ENCODE data around the gene SLC13A2. TPM values are rescaled to one million over a fixed set of nuclear protein-coding genes. Genes with fewer than 3 reads are reported as not detected.

The SLC13A2 gene
- total RNA-seq, 1 donor from 2014 or later, result not detected

DNA sequence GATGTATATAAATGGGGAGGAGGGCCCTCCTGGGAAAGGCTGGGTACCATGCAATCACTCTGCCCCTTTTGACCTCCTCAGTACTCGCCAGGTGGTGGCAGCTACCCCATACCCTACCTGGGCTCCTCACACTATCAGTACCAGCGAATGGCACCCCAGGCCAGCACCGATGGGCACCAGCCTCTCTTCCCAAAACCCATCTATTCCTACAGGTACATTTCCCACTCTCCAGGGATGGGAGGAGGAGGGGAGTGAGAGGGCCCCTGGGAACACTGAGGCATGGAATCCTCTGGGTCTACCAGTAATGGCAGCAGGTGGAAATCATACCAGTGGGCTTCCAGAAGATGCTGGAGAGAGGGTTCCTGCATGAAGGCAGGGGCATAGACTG is 55.6 kb downstream of the SLC13A2 start:
- no peaks in the 10 kb centered on the region for H3K36me3 ChIP-seq (ENCODE audit: insufficient read depth, low read length)
- no peak for FAIRE-seq
- no peak overlapping the region for H3K4me3 Mint-ChIP-seq (ENCODE audit: unreplicated experiment)

DNA sequence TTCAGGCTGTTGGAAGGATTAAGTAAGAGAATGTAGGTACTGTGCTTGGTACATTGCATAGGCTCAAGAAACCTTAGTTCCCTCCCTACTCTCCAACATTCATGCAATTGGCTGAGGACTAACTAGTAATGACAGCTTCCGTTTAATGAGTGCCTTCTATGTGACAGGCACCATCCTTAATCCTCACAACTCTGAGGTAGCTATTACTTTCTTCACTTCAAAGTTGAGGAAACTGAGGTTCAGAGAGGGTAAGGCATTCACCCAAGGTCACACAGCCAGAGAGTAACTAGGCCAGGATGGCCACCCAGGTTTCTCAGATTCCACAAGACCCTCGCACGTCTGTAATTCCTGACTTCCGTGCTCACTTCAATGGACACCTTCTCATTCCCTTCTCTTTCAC is 56.8 kb downstream of the SLC13A2 start:
- no peak overlapping the region for H3K27ac ChIP-seq (ENCODE audit: low read depth, low read length)
- peaks cover 5% of the 10 kb centered on the region for H3K27me3 ChIP-seq (ENCODE audit: insufficient read depth, low read length)
- Mint-ChIP-seq H3K9me3 (ENCODE audit: unreplicated experiment) (no peaks in the 10 kb centered on the region), H3K4me3 (ENCODE audit: unreplicated experiment) (no peak overlapping the region), H3K27ac (ENCODE audit: unreplicated experiment) (no peak overlapping the region), H3K36me3 (ENCODE audit: low read depth, unreplicated experiment) (peaks cover 3% of the 10 kb centered on the region), H3K27me3 (ENCODE audit: low read depth, unreplicated experiment) (peaks cover 32% of the 10 kb centered on the region), H3K4me1 (ENCODE audit: low read depth, unreplicated experiment) (peaks cover 8% of the 10 kb centered on the region)
- H3K9me3 ChIP-seq (ENCODE audit: insufficient read depth, low read depth, low read length), result no peaks in the 10 kb centered on the region
- no peak overlapping the region for H2AFZ ChIP-seq (ENCODE audit: low read depth, low read length)
- H4K20me1 ChIP-seq (ENCODE audit: insufficient read depth, low read length), result no peaks in the 10 kb centered on the region
- no peak overlapping the region for H3K4me2 ChIP-seq (ENCODE audit: low read length)
- no peak overlapping the region for H3K4me3 ChIP-seq (ENCODE audit: insufficient read depth, low read depth, low read length)
- H3K9ac ChIP-seq (ENCODE audit: low read length), result no peak overlapping the region
- FAIRE-seq (no peak), DNase-seq (ENCODE audit: low read depth) (no peak)
- no peaks in the 10 kb centered on the region for H3K36me3 ChIP-seq (ENCODE audit: insufficient read depth, low read length)
- H3K79me2 ChIP-seq (ENCODE audit: insufficient read depth, low read length), result no peaks in the 10 kb centered on the region
- TF ChIP-seq, protein P1, sequence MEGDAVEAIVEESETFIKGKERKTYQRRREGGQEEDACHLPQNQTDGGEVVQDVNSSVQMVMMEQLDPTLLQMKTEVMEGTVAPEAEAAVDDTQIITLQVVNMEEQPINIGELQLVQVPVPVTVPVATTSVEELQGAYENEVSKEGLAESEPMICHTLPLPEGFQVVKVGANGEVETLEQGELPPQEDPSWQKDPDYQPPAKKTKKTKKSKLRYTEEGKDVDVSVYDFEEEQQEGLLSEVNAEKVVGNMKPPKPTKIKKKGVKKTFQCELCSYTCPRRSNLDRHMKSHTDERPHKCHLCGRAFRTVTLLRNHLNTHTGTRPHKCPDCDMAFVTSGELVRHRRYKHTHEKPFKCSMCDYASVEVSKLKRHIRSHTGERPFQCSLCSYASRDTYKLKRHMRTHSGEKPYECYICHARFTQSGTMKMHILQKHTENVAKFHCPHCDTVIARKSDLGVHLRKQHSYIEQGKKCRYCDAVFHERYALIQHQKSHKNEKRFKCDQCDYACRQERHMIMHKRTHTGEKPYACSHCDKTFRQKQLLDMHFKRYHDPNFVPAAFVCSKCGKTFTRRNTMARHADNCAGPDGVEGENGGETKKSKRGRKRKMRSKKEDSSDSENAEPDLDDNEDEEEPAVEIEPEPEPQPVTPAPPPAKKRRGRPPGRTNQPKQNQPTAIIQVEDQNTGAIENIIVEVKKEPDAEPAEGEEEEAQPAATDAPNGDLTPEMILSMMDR (IDR thresholded peaks at IDR 0.05; ENCODE audit: insufficient read depth, low read depth, low read length), result no peak
- TF ChIP-seq EZH2 (IDR thresholded peaks at IDR 0.05; ENCODE audit: insufficient read depth, low read length), result no peak
- peaks cover 9% of the 10 kb centered on the region for H3K4me1 ChIP-seq (ENCODE audit: insufficient read depth, low read length)

More for the DNA sequence above, 55.6 kb downstream of the SLC13A2 start:
- peaks cover 26% of the 10 kb centered on the region for H3K27me3 Mint-ChIP-seq (ENCODE audit: low read depth, unreplicated experiment)
- peaks cover 12% of the 10 kb centered on the region for H3K4me1 Mint-ChIP-seq (ENCODE audit: low read depth, unreplicated experiment)
- no peaks in the 10 kb centered on the region for H3K9me3 Mint-ChIP-seq (ENCODE audit: unreplicated experiment)
- no peak overlapping the region for H2AFZ ChIP-seq (ENCODE audit: low read depth, low read length)
- no peak for TF ChIP-seq EZH2 (IDR thresholded peaks at IDR 0.05; ENCODE audit: insufficient read depth, low read length)
- TF ChIP-seq, protein P1 (IDR thresholded peaks at IDR 0.05; ENCODE audit: insufficient read depth, low read depth, low read length), result no peak
- H3K9me3 ChIP-seq (ENCODE audit: insufficient read depth, low read depth, low read length), result no peaks in the 10 kb centered on the region
- no peak overlapping the region for H3K4me2 ChIP-seq (ENCODE audit: low read length)
- H3K4me3 ChIP-seq (ENCODE audit: insufficient read depth, low read depth, low read length), result no peak overlapping the region
- peaks cover 15% of the 10 kb centered on the region for H3K4me1 ChIP-seq (ENCODE audit: insufficient read depth, low read length)
- H3K27ac Mint-ChIP-seq (ENCODE audit: unreplicated experiment), result no peak overlapping the region
- H3K79me2 ChIP-seq (ENCODE audit: insufficient read depth, low read length), result no peaks in the 10 kb centered on the region
- H3K27ac ChIP-seq (ENCODE audit: low read depth, low read length), result no peak overlapping the region
- DNase-seq (ENCODE audit: low read depth), result no peak
- H3K9ac ChIP-seq (ENCODE audit: low read length), result no peak overlapping the region
- no peaks in the 10 kb centered on the region for H3K36me3 Mint-ChIP-seq (ENCODE audit: low read depth, unreplicated experiment)
- H4K20me1 ChIP-seq (ENCODE audit: insufficient read depth, low read length), result no peaks in the 10 kb centered on the region
- peaks cover 5% of the 10 kb centered on the region for H3K27me3 ChIP-seq (ENCODE audit: insufficient read depth, low read length)

DNA sequence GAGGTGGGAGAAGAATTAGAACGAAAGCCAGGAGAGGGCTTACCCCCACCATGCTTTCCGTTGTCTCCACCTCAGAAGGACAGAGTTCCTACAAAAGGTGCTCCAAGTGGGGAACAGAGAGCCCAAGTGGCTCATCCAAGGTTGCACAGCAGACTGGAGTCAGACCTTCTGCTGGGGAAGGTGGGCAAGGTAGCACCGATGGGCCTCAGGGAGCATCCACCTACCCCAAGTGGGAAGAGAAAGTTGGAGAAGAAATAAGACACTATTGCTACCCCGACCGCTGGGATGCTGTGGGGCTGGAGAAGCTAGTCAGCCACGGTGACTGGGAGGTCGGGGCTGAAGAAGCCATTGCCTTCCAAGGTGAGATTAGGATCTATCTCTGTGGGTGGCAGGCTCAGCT is 57.5 kb downstream of the SLC13A2 start:
- no peak overlapping the region for H3K4me3 ChIP-seq (ENCODE audit: insufficient read depth, low read depth, low read length)
- Mint-ChIP-seq H3K4me1 (ENCODE audit: low read depth, unreplicated experiment) (peaks cover 2% of the 10 kb centered on the region), H3K27ac (ENCODE audit: unreplicated experiment) (peak overlapping the region; percentile 58), H3K36me3 (ENCODE audit: low read depth, unreplicated experiment) (peaks cover 3% of the 10 kb centered on the region), H3K9me3 (ENCODE audit: unreplicated experiment) (no peaks in the 10 kb centered on the region), H3K4me3 (ENCODE audit: unreplicated experiment) (no peak overlapping the region), H3K27me3 (ENCODE audit: low read depth, unreplicated experiment) (peaks cover 37% of the 10 kb centered on the region)
- no peaks in the 10 kb centered on the region for H4K20me1 ChIP-seq (ENCODE audit: insufficient read depth, low read length)
- H3K4me2 ChIP-seq (ENCODE audit: low read length), result no peak overlapping the region
- no peak overlapping the region for H3K27ac ChIP-seq (ENCODE audit: low read depth, low read length)
- peaks cover 4% of the 10 kb centered on the region for H3K4me1 ChIP-seq (ENCODE audit: insufficient read depth, low read length)
- FAIRE-seq (no peak), DNase-seq (ENCODE audit: low read depth) (no peak)
- no peaks in the 10 kb centered on the region for H3K79me2 ChIP-seq (ENCODE audit: insufficient read depth, low read length)
- no peak overlapping the region for H3K9ac ChIP-seq (ENCODE audit: low read length)
- TF ChIP-seq, protein P1 (IDR thresholded peaks at IDR 0.05; ENCODE audit: insufficient read depth, low read depth, low read length), result no peak
- TF ChIP-seq EZH2 (IDR thresholded peaks at IDR 0.05; ENCODE audit: insufficient read depth, low read length), result no peak
- H3K36me3 ChIP-seq (ENCODE audit: insufficient read depth, low read length), result no peaks in the 10 kb centered on the region
- peaks cover 5% of the 10 kb centered on the region for H3K27me3 ChIP-seq (ENCODE audit: insufficient read depth, low read length)
- H3K9me3 ChIP-seq (ENCODE audit: insufficient read depth, low read depth, low read length), result no peaks in the 10 kb centered on the region
- no peak overlapping the region for H2AFZ ChIP-seq (ENCODE audit: low read depth, low read length)

Measured in astrocyte (in vitro differentiated cells and primary cell).